H9 (cell line): ENCODE results near the gene ULK3. TPM values are rescaled to one million over a fixed set of nuclear protein-coding genes. Genes with fewer than 3 reads are reported as not detected.

Experiments
- DNase-seq: peaks from one replicate; pipeline ENCODE4 v3.0.0-alpha.2; 2017
- H2AFZ ChIP-seq: one replicate; pipeline ENCODE4 v1.6.1; 2013; ENCODE audit warnings: mild to moderate bottlenecking, low read length, control low read depth, moderate library complexity
- H2AK5ac ChIP-seq: 2 replicates; pipeline ENCODE4 v1.6.1; 2013; ENCODE audit warnings: low read length, control low read depth, mixed read lengths; ENCODE audit not compliant: insufficient read length
- H2BK120ac ChIP-seq: one replicate; pipeline ENCODE4 v1.6.1; 2013; ENCODE audit warnings: low read depth, mild to moderate bottlenecking, low read length, control low read depth, inconsistent platforms; ENCODE audit not compliant: poor library complexity, severe bottlenecking
- H2BK12ac ChIP-seq: 2 replicates; pipeline ENCODE4 v1.6.1; 2013; ENCODE audit warnings: low read length, control low read depth, mixed read lengths, low read depth; ENCODE audit not compliant: insufficient read length
- H2BK15ac ChIP-seq: 2 replicates; pipeline ENCODE4 v1.6.1; 2013; ENCODE audit warnings: low read depth, low read length, control low read depth
- H2BK20ac ChIP-seq: one replicate; pipeline ENCODE4 v1.6.1; 2013; ENCODE audit warnings: low read depth, mild to moderate bottlenecking, low read length, control low read depth, inconsistent platforms; ENCODE audit not compliant: poor library complexity, severe bottlenecking
- H2BK5ac ChIP-seq: 2 replicates; pipeline ENCODE4 v1.6.1; 2013; ENCODE audit warnings: low read length, control low read depth, mixed read lengths; ENCODE audit not compliant: insufficient read length
- H3K14ac ChIP-seq: 2 replicates; pipeline ENCODE4 v1.6.1; 2013; ENCODE audit warnings: low read length, control low read depth; ENCODE audit not compliant: insufficient read depth
- H3K18ac ChIP-seq: 2 replicates; pipeline ENCODE4 v1.6.1; 2013; ENCODE audit warnings: low read depth, mild to moderate bottlenecking, mixed read lengths, low read length, control low read depth; ENCODE audit not compliant: insufficient read length
- H3K23ac ChIP-seq: 2 replicates; pipeline ENCODE4 v1.6.1; 2013; ENCODE audit warnings: low read length, control low read depth, mixed read lengths, low read depth; ENCODE audit not compliant: insufficient read length
- H3K23me2 ChIP-seq: 2 replicates; pipeline ENCODE4 v1.6.1; 2013; ENCODE audit warnings: low read depth, mild to moderate bottlenecking, mixed read lengths, low read length, control low read depth; ENCODE audit not compliant: insufficient read length, poor library complexity, severe bottlenecking
- H3K27ac ChIP-seq: 2 replicates; pipeline ENCODE4 v1.5.1; 2013; ENCODE audit warnings: low read length, control low read depth, mixed read lengths, low read depth; ENCODE audit not compliant: insufficient read length
- H3K27me3 ChIP-seq: 2 replicates; pipeline ENCODE4 v1.6.1; 2013; ENCODE audit warnings: low read length, control low read depth, inconsistent platforms; ENCODE audit not compliant: insufficient read depth
- H3K4ac ChIP-seq: 2 replicates; pipeline ENCODE4 v1.6.1; 2013; ENCODE audit warnings: low read depth, mild to moderate bottlenecking, control low read depth, inconsistent platforms, low read length, moderate library complexity
- H3K4me1 ChIP-seq: 2 replicates; pipeline ENCODE4 v1.6.1; 2013; ENCODE audit warnings: low read length, control low read depth, inconsistent platforms; ENCODE audit not compliant: insufficient read depth
- H3K4me2 ChIP-seq: 2 replicates; pipeline ENCODE4 v1.6.1; 2013; ENCODE audit warnings: low read length, control low read depth, mixed read lengths; ENCODE audit not compliant: insufficient read length, insufficient read depth
- H3K56ac ChIP-seq: 2 replicates; pipeline ENCODE4 v1.6.1; 2013; ENCODE audit warnings: low read depth, mild to moderate bottlenecking, mixed read lengths, low read length, control low read depth; ENCODE audit not compliant: insufficient read length
- H3K79me1 ChIP-seq: 2 replicates; pipeline ENCODE4 v1.6.1; 2013; ENCODE audit warnings: low read depth, mild to moderate bottlenecking, moderate library complexity, low read length, control low read depth, inconsistent platforms; ENCODE audit not compliant: insufficient read depth, poor library complexity, severe bottlenecking
- H3K79me2 ChIP-seq: 2 replicates; pipeline ENCODE4 v1.6.1; 2013; ENCODE audit warnings: low read length, control low read depth, inconsistent platforms; ENCODE audit not compliant: insufficient read depth
- H3K9ac ChIP-seq: 2 replicates; pipeline ENCODE4 v1.6.1; 2013; ENCODE audit warnings: low read length, control low read depth, mixed read lengths; ENCODE audit not compliant: insufficient read length; ENCODE audit errors: extremely low read depth
- H3K9me3 ChIP-seq: one replicate; pipeline ENCODE4 v1.6.1; 2013; ENCODE audit warnings: low read depth, low read length, inconsistent platforms; ENCODE audit not compliant: control insufficient read depth
- H3T11ph ChIP-seq: one replicate; pipeline ENCODE4 v1.6.1; 2013; ENCODE audit warnings: mild to moderate bottlenecking, low read length, control low read depth, inconsistent platforms
- H4K20me1 ChIP-seq: one replicate; pipeline ENCODE4 v1.6.1; 2013; ENCODE audit not compliant: control insufficient read depth, insufficient read length, insufficient read depth
- H4K5ac ChIP-seq: 2 replicates; pipeline ENCODE4 v1.6.1; 2013; ENCODE audit warnings: low read depth, mild to moderate bottlenecking, mixed read lengths, low read length, control low read depth; ENCODE audit not compliant: insufficient read length
- H4K8ac ChIP-seq: replicated peaks from 2 replicates; pipeline ENCODE4 v1.6.1; 2013; ENCODE audit warnings: low read length, control low read depth, mixed read lengths, low read depth; ENCODE audit not compliant: insufficient read length
- H4K91ac ChIP-seq: 2 replicates; pipeline ENCODE4 v1.6.1; 2013; ENCODE audit warnings: low read depth, mild to moderate bottlenecking, moderate library complexity, mixed read lengths, low read length, control low read depth; ENCODE audit not compliant: insufficient read length
- H3K27ac Mint-ChIP-seq, 3 experiments: 2 replicates in 2 of 3; 3 replicates in 1 of 3; pipeline ENCODE4 v1.8.0; 2020 to 2021; ENCODE audit warnings: mixed read lengths in 3 of 3, mild to moderate bottlenecking in 1 of 3, moderate library complexity in 1 of 3
- H3K27me3 Mint-ChIP-seq: 2 replicates; pipeline ENCODE4 v1.8.0; 2021; ENCODE audit warnings: low read depth, mild to moderate bottlenecking, moderate library complexity, mixed read lengths
- H3K36me3 Mint-ChIP-seq, 3 experiments: 2 replicates in 2 of 3; 3 replicates in 1 of 3; pipeline ENCODE4 v1.8.0; 2020 to 2021; ENCODE audit warnings: low read depth in 3 of 3, mixed read lengths in 3 of 3; ENCODE audit not compliant: insufficient read depth in 1 of 3
- H3K4me1 Mint-ChIP-seq, 2 experiments: 2 replicates each; pipeline ENCODE4 v1.8.0; 2020; ENCODE audit warnings: mixed read lengths in 2 of 2
- H3K4me3 Mint-ChIP-seq, 2 experiments: 2 replicates in 1 of 2; 3 replicates in 1 of 2; pipeline ENCODE4 v1.8.0; 2020 to 2021; ENCODE audit warnings: mild to moderate bottlenecking in 2 of 2, mixed read lengths in 2 of 2, moderate library complexity in 1 of 2
- H3K9me3 Mint-ChIP-seq, 2 experiments: 2 replicates in 1 of 2; 3 replicates in 1 of 2; pipeline ENCODE4 v1.8.0; 2020; ENCODE audit warnings: mild to moderate bottlenecking in 2 of 2, mixed read lengths in 2 of 2, moderate library complexity in 1 of 2
- WGBS: extraction: QIAGEN DNeasy Blood & Tissue Kit; methylation state at CpG from one replicate; pipeline ENCODE4 v1.1.7; 2013; ENCODE audit warnings: missing lambda C conversion rate, low lambda C conversion rate, mixed read lengths; ENCODE audit not compliant: insufficient read length; ENCODE audit errors: extremely low coverage; 5-methylcytosine and 5-hydroxymethylcytosine counted together
- total RNA-seq: library from RNA; stranded (reverse); gene quantifications from 2 replicates; pipeline ENCODE4 v1.2.1, GENCODE V29; 2021
- TF ChIP-seq, protein P1 (sequence below): fragments of 200-600 bp; sonication (generic); conservative IDR thresholded peaks from 3 replicates; pipeline ENCODE4 v1.8.0; 2021; ENCODE audit warnings: antibody characterized with exemption, mild to moderate bottlenecking

Gene ULK3
- total RNA-seq, 1 experiment from 2014 or later, result 34.0 TPM

- no peak overlapping the region for H3K4me3 Mint-ChIP-seq
These were observed 53.2 kb downstream of the ULK3 start for GRCh38 chr15:74789741-74790079.

More at GRCh38 chr15:74789741-74790079, 53.2 kb downstream of the ULK3 start:
- Histone ChIP-seq H4K91ac (no peak overlapping the region), H3K27ac (no peak overlapping the region), H3K9me3 (no peaks in the 10 kb centered on the region), H3K27me3 (no peaks in the 10 kb centered on the region; the same call in 1 of the 2 replicates), H3K23ac (no peak overlapping the region), H2BK12ac (no peak overlapping the region), H2BK5ac (no peak overlapping the region), H3K4ac (no peak overlapping the region), H3K4me2 (no peak overlapping the region), H2AFZ (no peak overlapping the region), H3T11ph (no peak overlapping the region), H2BK120ac (no peak overlapping the region), H3K14ac (no peak overlapping the region), H4K5ac (no peak overlapping the region), H2BK15ac (no peak overlapping the region), H2AK5ac (no peak overlapping the region), H3K56ac (no peak overlapping the region), H3K9ac (no peak overlapping the region), H2BK20ac (no peak overlapping the region), H4K20me1 (no peaks in the 10 kb centered on the region), H3K79me1 (no peaks in the 10 kb centered on the region), H3K79me2 (no peaks in the 10 kb centered on the region), H3K23me2 (no peaks in the 10 kb centered on the region), H4K8ac (no peak overlapping the region), H3K4me1 (peaks cover 7% of the 10 kb centered on the region; the same call in 1 of the 2 replicates), H3K18ac (no peak overlapping the region)
- no peak for DNase-seq
- TF ChIP-seq, protein P1, sequence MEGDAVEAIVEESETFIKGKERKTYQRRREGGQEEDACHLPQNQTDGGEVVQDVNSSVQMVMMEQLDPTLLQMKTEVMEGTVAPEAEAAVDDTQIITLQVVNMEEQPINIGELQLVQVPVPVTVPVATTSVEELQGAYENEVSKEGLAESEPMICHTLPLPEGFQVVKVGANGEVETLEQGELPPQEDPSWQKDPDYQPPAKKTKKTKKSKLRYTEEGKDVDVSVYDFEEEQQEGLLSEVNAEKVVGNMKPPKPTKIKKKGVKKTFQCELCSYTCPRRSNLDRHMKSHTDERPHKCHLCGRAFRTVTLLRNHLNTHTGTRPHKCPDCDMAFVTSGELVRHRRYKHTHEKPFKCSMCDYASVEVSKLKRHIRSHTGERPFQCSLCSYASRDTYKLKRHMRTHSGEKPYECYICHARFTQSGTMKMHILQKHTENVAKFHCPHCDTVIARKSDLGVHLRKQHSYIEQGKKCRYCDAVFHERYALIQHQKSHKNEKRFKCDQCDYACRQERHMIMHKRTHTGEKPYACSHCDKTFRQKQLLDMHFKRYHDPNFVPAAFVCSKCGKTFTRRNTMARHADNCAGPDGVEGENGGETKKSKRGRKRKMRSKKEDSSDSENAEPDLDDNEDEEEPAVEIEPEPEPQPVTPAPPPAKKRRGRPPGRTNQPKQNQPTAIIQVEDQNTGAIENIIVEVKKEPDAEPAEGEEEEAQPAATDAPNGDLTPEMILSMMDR, result no peak
- Mint-ChIP-seq H3K27ac (no peak overlapping the region), H3K4me1 (peaks cover 36 to 43% of the 10 kb centered on the region in 2 experiments), H3K36me3 (peaks cover 0 to 5% (median 4%) of the 10 kb centered on the region in 3 experiments; a peak in 4 of 7 replicates), H3K27me3 (no peaks in the 10 kb centered on the region; the same call in 1 of the 2 replicates), H3K9me3 (no peaks in the 10 kb centered on the region; a peak in 1 of 5 replicates)
- WGBS, result no CpG with 5 or more reads among the region's 3 CpGs
